ENCODE data around the gene FAM163B.

Gene FAM163B

DNA sequence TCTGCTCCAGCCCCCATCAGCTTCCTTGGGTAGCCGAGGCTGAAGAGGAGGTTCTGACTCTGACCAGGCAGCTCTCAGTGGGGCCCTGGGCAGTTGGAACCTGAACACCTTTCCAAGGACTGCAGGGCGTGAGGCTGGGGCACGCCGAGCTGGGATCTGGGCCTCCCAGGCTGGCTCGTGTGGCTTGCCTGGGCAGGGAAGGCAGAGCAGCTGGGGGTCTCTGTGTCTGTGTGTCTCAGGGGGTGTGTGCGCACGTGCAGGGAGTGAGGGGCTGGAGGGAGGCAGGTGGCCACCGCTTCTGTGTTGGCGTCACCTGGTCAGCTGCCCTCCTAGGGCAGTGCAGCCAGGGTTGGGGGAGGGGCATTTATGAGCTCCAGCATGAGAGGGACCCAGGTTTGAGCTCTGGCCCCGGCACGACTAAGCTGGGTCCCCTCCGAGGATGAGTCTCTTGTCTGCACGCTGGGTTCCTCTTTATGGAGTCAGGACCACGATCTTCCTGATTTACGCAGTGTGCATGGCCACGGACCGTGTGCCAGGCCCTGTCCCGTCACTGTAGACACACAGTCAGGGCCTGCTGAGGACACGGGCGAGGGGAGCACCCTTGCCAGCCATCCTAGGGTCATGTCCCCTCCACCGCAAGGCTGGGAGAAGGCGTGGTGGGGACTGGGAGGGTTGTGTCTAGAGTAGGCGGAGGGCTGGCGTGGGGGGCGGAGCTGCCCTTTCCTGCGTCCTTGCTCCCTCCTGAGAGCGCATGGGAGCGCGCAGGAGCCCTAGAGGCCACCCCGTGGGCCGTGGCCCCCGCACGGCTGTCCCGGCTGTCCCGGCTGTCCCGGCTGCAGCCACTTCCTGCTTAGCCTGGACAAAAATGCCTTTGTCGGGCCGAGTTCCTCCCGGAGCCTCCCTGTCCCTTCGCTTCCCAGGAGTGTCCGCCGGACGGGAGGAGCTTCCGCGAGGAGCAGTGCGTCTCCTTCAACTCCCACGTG, 70.0 kb downstream of the FAM163B start:
- TF ChIP-seq ZFP3 (CRISPR knock-in tag; IDR thresholded peaks at IDR 0.05) (no peak), ZNF8 (CRISPR knock-in tag; IDR thresholded peaks at IDR 0.05) (no peak), TSHZ2 (CRISPR knock-in tag; IDR thresholded peaks at IDR 0.05) (no peak), RARB (CRISPR knock-in tag; IDR thresholded peaks at IDR 0.05) (no peak)
- ATAC-seq = no peak

DNA sequence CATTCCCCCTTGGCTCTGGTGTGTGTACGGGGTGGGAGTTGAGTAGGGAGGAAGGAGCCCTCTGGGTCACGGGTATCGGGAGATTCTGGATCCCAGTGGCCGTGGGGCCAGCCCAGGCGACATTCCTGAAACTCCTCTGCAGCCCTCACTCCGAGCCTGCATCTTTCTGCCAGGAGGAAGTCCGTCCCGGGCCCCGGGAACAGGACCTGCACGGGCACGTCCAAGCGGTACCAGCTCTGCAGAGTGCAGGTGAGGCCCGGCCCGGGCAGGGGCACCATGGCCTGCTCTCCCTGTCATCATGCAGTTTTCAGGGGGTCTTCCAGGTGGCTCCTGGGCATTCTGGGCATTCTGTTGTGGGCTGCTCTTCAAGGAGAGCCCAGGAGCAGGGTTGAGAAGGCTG, 71.0 kb downstream of the FAM163B start:
- TF ChIP-seq ZC3H10 (CRISPR knock-in tag; IDR thresholded peaks at IDR 0.05) (no peak), BACH2 (CRISPR knock-in tag; IDR thresholded peaks at IDR 0.05; ENCODE audit: borderline replicate concordance) (no peak), ESRRG (CRISPR knock-in tag; IDR thresholded peaks at IDR 0.05) (no peak), ISL1 (CRISPR knock-in tag; IDR thresholded peaks at IDR 0.05) (no peak), PPARA (CRISPR knock-in tag; IDR thresholded peaks at IDR 0.05; ENCODE audit: borderline replicate concordance) (no peak), GLIS3 (CRISPR knock-in tag; IDR thresholded peaks at IDR 0.05) (no peak), TOX (CRISPR knock-in tag; IDR thresholded peaks at IDR 0.05; ENCODE audit: borderline replicate concordance) (no peak), ZNF565 (CRISPR knock-in tag; conservative IDR thresholded peaks at IDR 0.05; ENCODE audit: low read depth) (no peak)
- TF ChIP-seq, protein P1, sequence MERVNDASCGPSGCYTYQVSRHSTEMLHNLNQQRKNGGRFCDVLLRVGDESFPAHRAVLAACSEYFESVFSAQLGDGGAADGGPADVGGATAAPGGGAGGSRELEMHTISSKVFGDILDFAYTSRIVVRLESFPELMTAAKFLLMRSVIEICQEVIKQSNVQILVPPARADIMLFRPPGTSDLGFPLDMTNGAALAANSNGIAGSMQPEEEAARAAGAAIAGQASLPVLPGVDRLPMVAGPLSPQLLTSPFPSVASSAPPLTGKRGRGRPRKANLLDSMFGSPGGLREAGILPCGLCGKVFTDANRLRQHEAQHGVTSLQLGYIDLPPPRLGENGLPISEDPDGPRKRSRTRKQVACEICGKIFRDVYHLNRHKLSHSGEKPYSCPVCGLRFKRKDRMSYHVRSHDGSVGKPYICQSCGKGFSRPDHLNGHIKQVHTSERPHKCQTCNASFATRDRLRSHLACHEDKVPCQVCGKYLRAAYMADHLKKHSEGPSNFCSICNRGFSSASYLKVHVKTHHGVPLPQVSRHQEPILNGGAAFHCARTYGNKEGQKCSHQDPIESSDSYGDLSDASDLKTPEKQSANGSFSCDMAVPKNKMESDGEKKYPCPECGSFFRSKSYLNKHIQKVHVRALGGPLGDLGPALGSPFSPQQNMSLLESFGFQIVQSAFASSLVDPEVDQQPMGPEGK (CRISPR knock-in tag; IDR thresholded peaks at IDR 0.05; ENCODE audit: borderline replicate concordance) = no peak
- TF ChIP-seq, protein P2, sequence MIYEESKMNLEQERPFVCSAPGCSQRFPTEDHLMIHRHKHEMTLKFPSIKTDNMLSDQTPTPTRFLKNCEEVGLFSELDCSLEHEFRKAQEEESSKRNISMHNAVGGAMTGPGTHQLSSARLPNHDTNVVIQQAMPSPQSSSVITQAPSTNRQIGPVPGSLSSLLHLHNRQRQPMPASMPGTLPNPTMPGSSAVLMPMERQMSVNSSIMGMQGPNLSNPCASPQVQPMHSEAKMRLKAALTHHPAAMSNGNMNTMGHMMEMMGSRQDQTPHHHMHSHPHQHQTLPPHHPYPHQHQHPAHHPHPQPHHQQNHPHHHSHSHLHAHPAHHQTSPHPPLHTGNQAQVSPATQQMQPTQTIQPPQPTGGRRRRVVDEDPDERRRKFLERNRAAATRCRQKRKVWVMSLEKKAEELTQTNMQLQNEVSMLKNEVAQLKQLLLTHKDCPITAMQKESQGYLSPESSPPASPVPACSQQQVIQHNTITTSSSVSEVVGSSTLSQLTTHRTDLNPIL (CRISPR knock-in tag; IDR thresholded peaks at IDR 0.05; ENCODE audit: low read depth) = no peak
- ATAC-seq = no peak

DNA sequence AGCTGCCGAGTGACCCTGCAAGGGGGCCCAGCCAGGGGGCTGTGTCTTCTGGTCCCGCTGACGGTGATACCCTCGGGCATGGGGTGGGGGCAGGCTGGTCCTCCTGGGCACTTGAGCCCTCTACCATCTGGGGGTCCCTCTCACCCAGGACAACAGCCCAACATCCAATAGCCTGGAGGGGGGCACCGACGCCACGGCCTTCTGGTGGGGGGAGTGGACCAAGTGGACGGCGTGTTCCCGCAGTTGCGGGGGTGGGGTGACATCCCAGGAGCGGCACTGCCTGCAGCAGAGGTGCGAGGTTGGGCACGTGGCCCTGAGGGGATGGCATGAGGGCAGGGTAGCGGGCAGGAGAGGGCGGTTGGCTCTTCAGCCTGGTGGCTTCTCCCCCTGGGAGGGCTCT, 71.9 kb downstream of the FAM163B start:
- TF ChIP-seq BACH2 (CRISPR knock-in tag; IDR thresholded peaks at IDR 0.05; ENCODE audit: borderline replicate concordance) (no peak), ZFP30 (CRISPR knock-in tag; IDR thresholded peaks at IDR 0.05) (no peak), PPARA (CRISPR knock-in tag; IDR thresholded peaks at IDR 0.05; ENCODE audit: borderline replicate concordance) (no peak), SNAI2 (CRISPR knock-in tag; IDR thresholded peaks at IDR 0.05) (no peak), ARNTL (CRISPR knock-in tag; IDR thresholded peaks at IDR 0.05; ENCODE audit: borderline replicate concordance, low read depth) (no peak), GLIS3 (CRISPR knock-in tag; IDR thresholded peaks at IDR 0.05) (no peak), TOX (CRISPR knock-in tag; IDR thresholded peaks at IDR 0.05; ENCODE audit: borderline replicate concordance) (no peak), ZNF565 (CRISPR knock-in tag; conservative IDR thresholded peaks at IDR 0.05; ENCODE audit: low read depth) (no peak), POU6F1 (CRISPR knock-in tag; IDR thresholded peaks at IDR 0.05; ENCODE audit: borderline replicate concordance, low read depth) (no peak), TCF4 (CRISPR knock-in tag; IDR thresholded peaks at IDR 0.05; ENCODE audit: borderline replicate concordance) (no peak), OSR1 (CRISPR knock-in tag; IDR thresholded peaks at IDR 0.05) (no peak), ZFP3 (CRISPR knock-in tag; IDR thresholded peaks at IDR 0.05) (no peak), ESRRG (CRISPR knock-in tag; IDR thresholded peaks at IDR 0.05) (no peak), ISL1 (CRISPR knock-in tag; IDR thresholded peaks at IDR 0.05) (no peak), TSHZ2 (CRISPR knock-in tag; IDR thresholded peaks at IDR 0.05) (no peak), CSDC2 (CRISPR knock-in tag; IDR thresholded peaks at IDR 0.05) (no peak)
- TF ChIP-seq, protein P2 (CRISPR knock-in tag; IDR thresholded peaks at IDR 0.05; ENCODE audit: low read depth) = no peak
- TF ChIP-seq, protein P1 (CRISPR knock-in tag; IDR thresholded peaks at IDR 0.05; ENCODE audit: borderline replicate concordance) = no peak
- ATAC-seq = no peak
